ENCODE measurements around the gene TRIP6. TPM values are rescaled to one million over a fixed set of nuclear protein-coding genes. Genes with fewer than 3 reads are reported as not detected.
A peak's percentile ranks its signal among the peaks of the same experiment; 100 is the strongest.

TRIP6 gene
- total RNA-seq, 1 donor from 2014 or later = 78.9 TPM

DNA sequence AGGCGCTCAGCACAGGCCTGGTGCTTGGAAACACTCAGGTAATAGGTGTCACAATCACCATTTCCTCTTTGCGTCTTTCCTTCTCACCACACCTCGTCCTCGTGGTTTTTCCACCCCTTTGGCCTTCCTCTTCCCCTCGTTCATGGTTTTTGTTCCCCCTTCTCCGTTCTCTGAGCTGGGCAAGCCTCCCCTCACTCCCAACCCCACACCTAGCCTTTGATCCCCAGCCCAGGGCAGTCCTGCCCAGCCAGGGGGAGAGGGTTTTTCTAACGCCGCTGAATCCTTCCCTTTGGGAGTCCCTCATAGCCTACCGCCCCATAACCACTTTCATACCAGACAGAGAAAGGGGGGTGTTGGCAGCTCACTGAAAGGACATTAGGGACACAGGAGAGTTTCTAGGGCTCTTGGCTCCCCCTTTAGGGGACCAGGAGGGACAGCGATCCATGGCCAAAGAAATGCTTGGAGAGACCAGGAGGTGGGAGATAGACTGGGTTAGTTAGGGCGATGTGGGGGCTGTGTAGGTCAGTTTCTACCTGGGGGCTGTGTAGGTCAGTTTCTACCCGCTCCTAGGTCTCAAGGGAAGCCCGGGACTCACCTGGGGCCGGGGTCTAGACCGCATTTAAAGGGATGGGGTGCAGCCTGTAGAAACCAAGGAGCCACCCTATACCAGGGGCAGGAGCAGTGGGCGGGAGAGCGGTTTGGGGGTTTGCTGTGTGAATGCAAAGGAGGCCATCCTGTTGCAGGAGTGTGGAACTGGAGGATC is 41.3 kb upstream of the TRIP6 start:
- Mint-ChIP-seq H3K9me3 (no peaks in the 10 kb centered on the region), H3K27ac (peak overlapping the region; percentile 94), H3K4me1 (ENCODE audit: unreplicated experiment) (peaks cover 17% of the 10 kb centered on the region), H3K36me3 (peaks cover 8% of the 10 kb centered on the region), H3K27me3 (no peaks in the 10 kb centered on the region), H3K4me3 (peak overlapping the region; percentile 99)
- no peak for DNase-seq (ENCODE audit: extremely low spot score, unreplicated experiment)
- TF ChIP-seq, protein P1, sequence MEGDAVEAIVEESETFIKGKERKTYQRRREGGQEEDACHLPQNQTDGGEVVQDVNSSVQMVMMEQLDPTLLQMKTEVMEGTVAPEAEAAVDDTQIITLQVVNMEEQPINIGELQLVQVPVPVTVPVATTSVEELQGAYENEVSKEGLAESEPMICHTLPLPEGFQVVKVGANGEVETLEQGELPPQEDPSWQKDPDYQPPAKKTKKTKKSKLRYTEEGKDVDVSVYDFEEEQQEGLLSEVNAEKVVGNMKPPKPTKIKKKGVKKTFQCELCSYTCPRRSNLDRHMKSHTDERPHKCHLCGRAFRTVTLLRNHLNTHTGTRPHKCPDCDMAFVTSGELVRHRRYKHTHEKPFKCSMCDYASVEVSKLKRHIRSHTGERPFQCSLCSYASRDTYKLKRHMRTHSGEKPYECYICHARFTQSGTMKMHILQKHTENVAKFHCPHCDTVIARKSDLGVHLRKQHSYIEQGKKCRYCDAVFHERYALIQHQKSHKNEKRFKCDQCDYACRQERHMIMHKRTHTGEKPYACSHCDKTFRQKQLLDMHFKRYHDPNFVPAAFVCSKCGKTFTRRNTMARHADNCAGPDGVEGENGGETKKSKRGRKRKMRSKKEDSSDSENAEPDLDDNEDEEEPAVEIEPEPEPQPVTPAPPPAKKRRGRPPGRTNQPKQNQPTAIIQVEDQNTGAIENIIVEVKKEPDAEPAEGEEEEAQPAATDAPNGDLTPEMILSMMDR (conservative IDR thresholded peaks at IDR 0.05) = peak; percentile 32

DNA sequence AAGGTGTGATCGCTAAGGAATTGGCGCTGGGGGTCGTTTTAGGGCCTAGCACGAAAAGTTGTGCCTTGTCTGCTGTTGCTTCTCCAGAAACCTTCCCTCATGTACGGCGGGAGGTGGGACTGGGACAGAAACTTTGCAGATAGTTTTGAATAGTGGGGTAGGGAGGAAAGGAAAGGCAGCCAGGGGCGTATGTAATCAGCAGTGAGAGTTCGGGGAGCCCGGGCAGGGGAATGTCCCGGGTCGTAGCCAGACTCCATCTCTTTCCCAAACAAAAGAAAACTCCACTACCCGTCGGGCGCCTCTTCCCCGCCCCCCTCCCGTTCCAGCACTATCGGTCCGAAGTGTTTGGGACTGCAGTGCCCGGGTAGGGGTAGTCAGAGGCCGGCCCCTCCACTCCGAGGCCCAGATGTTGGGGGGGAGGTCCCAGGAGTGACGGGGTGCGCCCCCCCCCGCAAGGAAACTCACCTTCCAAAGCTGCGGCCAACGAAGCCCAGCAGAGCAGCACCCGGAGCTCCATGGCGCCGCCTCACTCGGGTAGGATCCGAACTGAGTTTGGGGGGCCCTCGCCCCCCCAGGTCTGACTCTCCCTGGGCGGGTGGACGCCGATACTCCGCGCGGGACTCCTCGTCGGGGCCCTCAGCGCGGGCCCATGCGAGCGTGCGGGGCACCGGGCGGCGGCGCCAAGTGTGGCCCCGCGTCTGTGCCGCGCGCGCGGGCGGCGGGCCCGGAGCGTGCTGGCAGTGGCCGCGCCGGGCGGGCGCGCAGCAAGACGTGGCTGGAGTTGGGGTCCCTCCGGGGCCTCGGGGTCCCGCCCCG is 40.5 kb upstream of the TRIP6 start:
- H3K4me1 Mint-ChIP-seq (ENCODE audit: unreplicated experiment) = peaks cover 17% of the 10 kb centered on the region
- no peaks in the 10 kb centered on the region for H3K9me3 Mint-ChIP-seq
- no peaks in the 10 kb centered on the region for H3K27me3 Mint-ChIP-seq
- H3K36me3 Mint-ChIP-seq = peaks cover 8% of the 10 kb centered on the region
- TF ChIP-seq, protein P1 (conservative IDR thresholded peaks at IDR 0.05) = no peak
- no peak for DNase-seq (ENCODE audit: extremely low spot score, unreplicated experiment)
- H3K4me3 Mint-ChIP-seq = peak overlapping the region; percentile 99
- H3K27ac Mint-ChIP-seq = peak overlapping the region; percentile 94

DNA sequence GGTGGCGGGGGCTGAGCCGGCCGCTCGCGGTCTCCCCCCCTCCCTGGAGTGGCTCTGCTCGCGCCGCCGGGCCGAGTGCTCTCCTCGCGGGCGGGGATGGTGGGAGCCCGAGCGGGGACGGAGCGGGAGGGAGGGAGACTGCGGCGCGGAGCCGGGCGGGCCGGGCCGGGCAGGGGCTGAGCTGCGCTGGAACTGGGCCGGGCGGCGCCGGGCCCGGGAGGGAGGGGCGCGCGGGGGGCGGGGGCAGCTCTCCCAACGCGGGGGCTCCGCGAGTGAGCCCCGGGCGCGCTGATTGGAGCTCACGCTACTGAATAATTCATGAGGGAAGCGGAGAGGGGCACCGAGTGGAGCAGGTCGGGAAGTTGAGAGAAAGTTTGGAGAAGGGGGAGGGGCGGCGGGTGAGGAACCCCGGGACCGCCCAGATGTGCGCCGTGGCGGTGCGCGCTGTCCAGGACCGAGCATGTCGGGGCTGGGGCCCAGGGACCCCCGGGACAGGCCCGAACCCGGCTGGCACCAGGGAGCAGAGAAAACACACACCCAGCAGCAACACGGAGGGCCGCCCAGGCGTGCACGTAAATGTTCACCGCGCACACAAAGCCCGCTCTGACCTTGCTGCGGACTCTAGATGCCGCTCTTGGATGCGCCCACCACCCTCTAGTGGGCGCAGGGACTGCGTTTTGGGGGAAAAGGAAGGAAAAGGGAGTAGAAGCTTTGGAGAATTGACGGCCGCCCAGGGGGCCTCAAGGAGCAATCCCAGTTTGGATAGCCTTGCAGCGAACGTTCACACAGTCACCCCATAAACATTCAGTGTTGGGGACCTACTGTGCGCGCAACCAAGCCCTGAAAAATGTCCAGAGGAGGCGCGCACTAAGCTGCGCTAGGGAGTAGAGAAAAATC is 39.6 kb upstream of the TRIP6 start, which contains the start of gene EPHB4:
TSS of gene EPHB4 (minus strand) at position 194 of the 897 bp plus-strand sequence. CDS start 493 bp downstream, outside the sequence.
- Mint-ChIP-seq H3K27me3 (no peaks in the 10 kb centered on the region), H3K4me3 (peak within 1 kb of the TSS; percentile 99), H3K36me3 (peaks cover 8% of the 10 kb centered on the region), H3K27ac (peak within 1 kb of the TSS; percentile 94), H3K4me1 (ENCODE audit: unreplicated experiment) (peaks cover 17% of the 10 kb centered on the region), H3K9me3 (no peaks in the 10 kb centered on the region)
- DNase-seq (ENCODE audit: extremely low spot score, unreplicated experiment) = peak; percentile 87
- TF ChIP-seq, protein P1 (conservative IDR thresholded peaks at IDR 0.05) = peak; percentile 69

DNA sequence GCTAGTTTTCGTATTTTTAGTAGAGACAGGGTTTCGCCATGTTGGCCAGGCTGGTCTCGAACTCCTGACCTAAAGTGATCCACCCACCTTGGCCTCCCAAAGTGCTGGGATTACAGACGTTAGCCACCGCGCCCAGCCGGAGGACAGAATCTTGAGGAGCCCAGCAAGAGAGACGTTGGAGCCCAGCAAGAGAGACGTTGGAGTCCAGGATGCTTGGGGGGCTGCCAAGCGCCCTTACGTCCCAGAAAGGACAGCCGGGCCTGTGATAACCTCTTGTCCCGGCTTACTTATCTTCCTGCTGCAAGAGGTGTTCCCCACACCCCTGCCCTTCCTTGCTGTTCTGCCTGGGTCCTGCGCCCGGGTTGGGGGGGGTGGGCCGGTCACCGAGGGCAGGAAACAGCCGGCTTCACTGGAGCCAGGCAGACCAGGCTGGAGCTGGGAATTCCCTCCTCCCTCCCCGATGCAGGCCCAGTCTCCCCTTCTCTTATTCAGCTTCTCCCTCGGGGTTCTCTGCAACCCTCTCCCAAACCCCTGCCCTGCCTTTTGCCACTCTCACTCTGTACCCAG is 38.0 kb upstream of the TRIP6 start:
- Mint-ChIP-seq H3K36me3 (peaks cover 8% of the 10 kb centered on the region), H3K4me3 (peak overlapping the region; percentile 77), H3K27me3 (no peaks in the 10 kb centered on the region), H3K4me1 (ENCODE audit: unreplicated experiment) (peaks cover 17% of the 10 kb centered on the region), H3K9me3 (no peaks in the 10 kb centered on the region), H3K27ac (no peak overlapping the region)
- no peak for DNase-seq (ENCODE audit: extremely low spot score, unreplicated experiment)
- TF ChIP-seq, protein P1 (conservative IDR thresholded peaks at IDR 0.05) = no peak

DNA sequence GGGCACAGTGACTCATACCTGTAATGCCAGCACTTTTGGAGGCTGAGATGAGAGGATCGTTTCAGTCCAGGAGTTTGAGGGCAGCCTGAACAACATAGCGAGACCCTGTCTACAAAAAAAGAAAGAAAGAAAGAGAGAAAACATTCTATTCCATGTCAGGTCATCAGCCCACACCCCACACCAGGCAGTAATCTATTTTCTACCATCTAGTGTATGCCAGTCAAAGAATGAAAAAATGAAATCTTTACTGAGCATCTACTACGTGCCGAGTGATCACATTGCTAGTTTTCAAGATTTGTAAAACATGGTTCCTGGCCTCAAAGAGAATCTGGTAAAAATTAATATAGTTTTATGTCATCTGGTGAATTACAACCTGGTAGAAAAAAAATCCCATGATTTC is 36.8 kb upstream of the TRIP6 start:
- no peaks in the 10 kb centered on the region for H3K9me3 Mint-ChIP-seq
- peaks cover 6% of the 10 kb centered on the region for H3K36me3 Mint-ChIP-seq
- peak overlapping the region; percentile 12 for H3K27ac Mint-ChIP-seq
- TF ChIP-seq, protein P1 (conservative IDR thresholded peaks at IDR 0.05) = no peak
- peaks cover 14% of the 10 kb centered on the region for H3K4me1 Mint-ChIP-seq (ENCODE audit: unreplicated experiment)
- no peaks in the 10 kb centered on the region for H3K27me3 Mint-ChIP-seq
- H3K4me3 Mint-ChIP-seq = peak overlapping the region; percentile 15
- DNase-seq (ENCODE audit: extremely low spot score, unreplicated experiment) = no peak

All from type B pancreatic cell (in vitro differentiated cells).